ENCODE results near the gene UGT1A5.
"Not testable (repeated sequence)": the region's sequence is repeated elsewhere in the genome, so short reads cannot be mapped to it uniquely, and the experiment has no call there.

The UGT1A5 gene

DNA sequence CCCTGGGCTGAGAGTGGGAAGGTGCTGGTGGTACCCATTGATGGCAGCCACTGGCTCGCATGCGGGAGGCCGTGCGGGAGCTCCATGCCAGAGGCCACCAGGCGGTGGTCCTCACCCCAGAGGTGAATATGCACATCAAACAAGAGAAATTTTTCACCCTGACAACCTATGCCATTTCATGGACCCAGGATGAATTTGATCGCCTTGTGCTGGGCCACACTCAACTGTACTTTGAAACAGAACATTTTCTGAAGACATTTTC is 34.5 kb downstream of the UGT1A5 start:
- no peak for DNase-seq

DNA sequence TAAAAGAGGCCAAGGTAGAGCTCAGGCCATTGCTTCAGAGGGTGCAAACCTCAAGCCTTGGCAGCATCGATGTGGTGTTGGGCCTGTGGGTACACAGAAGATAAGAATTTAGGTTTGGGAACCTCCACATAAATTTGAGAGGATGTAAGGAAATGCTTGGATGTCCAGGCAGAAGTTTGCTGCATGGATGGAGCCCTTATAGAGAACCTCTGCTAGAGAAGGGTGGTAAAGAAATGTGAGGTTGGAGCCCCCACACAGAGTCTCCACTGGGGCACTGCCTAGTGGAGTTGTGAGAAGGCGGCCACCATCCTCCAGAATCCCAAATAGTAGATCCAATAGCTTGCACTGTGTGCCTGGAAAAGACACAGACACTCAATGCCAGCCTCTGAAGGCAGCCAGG is 38.0 kb downstream of the UGT1A5 start:
- not testable (repeated sequence) for DNase-seq

DNA sequence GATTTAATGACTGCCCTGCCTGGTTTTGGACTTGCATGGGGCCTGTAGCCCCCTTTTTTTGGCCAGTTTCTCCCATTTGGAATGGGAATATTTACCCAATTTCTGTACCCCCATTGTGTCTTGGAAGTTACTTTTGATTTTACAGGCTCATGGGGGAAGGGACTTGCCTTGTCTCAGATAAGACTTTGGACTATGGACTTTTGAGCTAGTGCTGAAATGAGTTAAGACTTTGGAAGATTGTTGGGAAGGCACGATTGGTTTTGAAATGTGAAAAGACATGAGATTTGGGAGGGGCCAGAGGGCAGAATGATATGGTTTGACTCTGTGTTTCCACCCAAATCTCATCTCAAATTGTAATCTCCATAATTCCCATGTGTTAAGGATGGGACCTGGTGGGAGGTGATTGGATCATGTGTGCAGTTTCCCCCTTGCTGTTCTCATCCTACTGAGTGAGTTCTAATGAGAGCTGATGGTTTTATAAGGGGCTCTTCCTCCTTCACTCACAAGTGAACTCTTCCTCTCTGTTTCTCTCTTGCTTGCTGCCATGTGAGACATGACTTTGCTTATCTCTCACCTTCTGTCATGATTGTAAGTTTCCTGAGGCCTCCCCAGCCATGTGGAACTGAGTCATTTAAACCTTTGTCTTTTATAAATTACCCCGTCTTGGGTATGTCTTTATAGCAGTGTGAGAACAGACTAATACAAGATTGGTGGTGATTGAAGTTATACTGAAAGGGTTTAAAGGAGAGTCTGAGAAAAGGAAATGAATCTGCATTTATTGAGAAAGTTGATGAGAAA is 38.7 kb downstream of the UGT1A5 start:
- DNase-seq = not testable (repeated sequence)

- DNase-seq = no peak
Observed at GRCh38 chr2:233754872-233755611, 42.3 kb downstream of the UGT1A5 start.

DNA sequence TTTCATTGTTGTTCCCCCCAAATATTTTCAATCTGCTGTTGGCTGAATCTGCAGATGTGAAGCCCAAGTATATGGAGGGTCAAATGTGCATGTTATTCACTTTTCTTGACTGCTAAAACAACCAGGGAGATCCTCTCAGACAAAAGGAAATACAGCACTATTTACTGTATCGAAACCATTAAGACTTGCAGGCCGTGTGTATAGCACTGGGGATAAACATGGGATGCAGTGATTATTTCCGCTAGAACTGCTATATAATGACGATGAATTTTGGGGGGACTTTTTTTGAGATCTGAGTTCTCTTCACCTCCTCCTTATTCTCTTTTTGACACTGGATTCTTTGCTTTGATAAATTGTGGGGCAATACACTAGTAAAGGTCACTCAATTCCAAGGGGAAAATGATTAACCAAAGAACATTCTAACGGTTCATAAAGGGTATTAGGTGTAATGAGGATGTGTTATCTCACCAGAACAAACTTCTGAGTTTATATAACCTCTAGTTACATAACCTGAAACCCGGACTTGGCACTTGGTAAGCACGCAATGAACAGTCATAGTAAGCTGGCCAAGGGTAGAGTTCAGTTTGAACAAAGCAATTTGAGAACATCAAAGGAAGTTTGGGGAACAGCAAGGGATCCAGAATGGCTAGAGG is 43.8 kb downstream of the UGT1A5 start:
- DNase-seq = no peak

DNA sequence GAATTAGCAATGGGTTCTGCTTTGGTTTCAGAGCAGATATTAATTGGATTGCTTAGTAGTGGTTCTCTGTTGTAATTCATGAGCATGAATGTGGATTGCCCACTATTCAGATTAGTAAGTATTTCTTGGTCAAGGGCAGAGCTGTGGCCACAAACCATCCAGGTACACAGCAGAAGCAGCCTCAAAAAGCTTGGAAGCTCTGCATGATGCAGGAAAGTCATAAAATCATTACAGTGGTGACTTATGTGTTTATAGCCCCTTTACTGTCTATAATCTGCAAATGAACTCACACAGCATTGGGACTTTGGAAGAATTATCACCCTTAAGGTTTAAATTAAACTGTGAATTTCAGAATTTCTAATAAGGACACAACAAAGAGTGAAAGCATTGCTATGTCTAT is 45.4 kb downstream of the UGT1A5 start:
- DNase-seq = no peak

DNA sequence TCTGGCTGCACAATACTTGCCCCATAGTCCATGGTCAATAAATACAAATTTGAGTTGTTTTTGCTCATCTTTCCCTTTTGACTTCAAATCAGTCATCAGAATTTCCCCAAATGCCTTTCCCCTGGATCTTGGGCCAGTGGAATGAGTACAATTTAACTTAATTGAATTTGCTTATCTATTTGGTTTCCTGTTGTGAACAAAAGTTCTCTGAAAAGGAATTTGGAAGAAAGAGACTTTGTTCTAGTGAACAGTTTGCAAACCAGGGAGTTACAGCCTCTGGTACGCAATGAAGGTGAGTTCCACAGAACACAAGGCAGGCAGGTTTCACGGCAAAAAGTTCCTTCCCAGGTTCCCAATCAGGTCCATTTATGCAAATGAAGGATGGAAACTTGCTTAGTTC is 46.1 kb downstream of the UGT1A5 start:
- no peak for DNase-seq

GRCh38 chr2:233760043-233760442 is 47.3 kb downstream of the UGT1A5 start, which contains the start of gene UGT1A1:
TSS of gene UGT1A1 (plus strand) at chr2:233760270. CDS start at chr2:233760288, 18 bp downstream.
- DNase-seq = no peak

DNA sequence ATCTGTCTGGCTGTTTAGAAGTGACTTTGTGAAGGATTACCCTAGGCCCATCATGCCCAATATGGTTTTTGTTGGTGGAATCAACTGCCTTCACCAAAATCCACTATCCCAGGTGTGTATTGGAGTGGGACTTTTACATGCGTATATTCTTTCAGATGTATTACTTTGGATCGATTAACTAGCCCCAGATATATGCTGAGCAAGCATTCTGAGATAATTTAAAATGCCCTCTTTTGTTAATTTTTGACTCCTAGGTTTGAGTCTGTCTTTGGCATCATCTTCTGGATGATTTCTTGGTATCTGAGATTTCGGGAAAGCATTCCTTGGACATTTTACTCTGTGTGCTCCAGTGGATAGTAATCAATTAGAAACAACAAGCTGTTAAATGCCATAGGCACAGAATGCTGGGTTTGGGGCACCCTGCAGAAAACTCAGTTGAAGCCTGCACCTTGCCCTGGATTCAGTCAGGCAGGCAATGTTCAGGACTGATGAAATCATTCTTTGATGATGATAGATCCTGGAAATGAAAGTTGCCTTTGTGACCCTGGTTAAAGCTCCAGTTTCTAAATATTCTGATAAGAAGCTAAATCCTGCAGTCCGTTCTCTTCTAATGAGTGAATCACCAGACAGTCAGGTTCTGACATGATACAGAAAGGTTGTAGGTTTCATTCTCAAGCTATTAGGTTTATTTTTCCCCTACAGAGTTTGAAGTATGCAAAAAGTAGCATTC is 48.5 kb downstream of the UGT1A5 start:
- no peak for DNase-seq

GRCh38 chr2:233764264-233764663 is 51.6 kb downstream of the UGT1A5 start:
- DNase-seq = peak; percentile 59

GRCh38 chr2:233764761-233765160 is 52.1 kb downstream of the UGT1A5 start:
- DNase-seq = no peak

DNA sequence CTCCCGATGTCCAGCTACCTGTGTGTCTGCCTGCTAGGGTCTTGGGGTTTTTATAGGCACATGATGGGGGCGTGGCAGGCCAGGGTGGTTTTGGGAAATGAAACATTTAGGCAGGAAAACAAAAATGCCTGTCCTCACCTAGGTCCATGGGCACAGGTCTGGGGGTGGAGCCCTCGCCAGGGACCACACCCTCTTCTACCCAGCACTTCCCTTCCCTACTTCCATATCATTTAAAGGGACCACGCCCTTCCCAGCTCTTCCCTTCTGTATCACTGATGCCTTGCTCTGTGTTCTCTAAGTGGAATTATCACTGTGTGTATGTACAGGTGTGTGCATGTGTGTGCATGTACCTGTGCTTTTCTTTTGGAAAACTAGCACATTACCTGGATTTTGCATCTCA is 53.7 kb downstream of the UGT1A5 start:
- no peak for DNase-seq

- DNase-seq = no peak
Observed at GRCh38 chr2:233768076-233768475, 55.4 kb downstream of the UGT1A5 start.

GRCh38 chr2:233769260-233769659 is 56.6 kb downstream of the UGT1A5 start:
- no peak for DNase-seq

DNA sequence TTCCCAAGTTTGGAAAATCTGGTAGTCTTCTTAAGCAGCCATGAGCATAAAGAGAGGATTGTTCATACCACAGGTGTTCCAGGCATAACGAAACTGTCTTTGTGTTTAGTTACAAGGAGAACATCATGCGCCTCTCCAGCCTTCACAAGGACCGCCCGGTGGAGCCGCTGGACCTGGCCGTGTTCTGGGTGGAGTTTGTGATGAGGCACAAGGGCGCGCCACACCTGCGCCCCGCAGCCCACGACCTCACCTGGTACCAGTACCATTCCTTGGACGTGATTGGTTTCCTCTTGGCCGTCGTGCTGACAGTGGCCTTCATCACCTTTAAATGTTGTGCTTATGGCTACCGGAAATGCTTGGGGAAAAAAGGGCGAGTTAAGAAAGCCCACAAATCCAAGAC is 59.4 kb downstream of the UGT1A5 start:
- no peak for DNase-seq

DNA sequence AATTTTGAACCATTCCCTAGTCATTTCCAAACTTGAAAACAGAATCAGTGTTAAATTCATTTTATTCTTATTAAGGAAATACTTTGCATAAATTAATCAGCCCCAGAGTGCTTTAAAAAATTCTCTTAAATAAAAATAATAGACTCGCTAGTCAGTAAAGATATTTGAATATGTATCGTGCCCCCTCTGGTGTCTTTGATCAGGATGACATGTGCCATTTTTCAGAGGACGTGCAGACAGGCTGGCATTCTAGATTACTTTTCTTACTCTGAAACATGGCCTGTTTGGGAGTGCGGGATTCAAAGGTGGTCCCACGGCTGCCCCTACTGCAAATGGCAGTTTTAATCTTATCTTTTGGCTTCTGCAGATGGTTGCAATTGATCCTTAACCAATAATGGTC is 59.9 kb downstream of the UGT1A5 start:
- DNase-seq = no peak

DNA sequence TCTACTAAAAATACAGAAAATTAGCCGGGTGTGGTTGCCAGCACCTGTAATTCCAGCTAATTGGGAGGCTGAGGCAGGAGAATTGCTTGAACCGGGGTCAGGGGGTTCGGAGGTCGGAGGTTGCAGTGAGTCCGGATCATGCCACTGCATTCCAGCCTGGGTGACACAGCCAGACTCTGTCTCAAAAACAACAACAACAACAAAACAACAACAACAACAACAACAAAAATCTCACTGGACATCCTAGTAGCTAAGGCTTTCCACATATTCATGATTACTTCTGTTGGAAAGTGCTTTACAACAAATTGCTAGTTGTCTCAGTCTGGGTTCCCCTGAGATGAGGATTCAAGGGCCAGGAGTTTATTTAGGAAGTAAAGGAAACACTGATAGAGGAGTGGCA is 61.1 kb downstream of the UGT1A5 start:
- DNase-seq = no peak

DNA sequence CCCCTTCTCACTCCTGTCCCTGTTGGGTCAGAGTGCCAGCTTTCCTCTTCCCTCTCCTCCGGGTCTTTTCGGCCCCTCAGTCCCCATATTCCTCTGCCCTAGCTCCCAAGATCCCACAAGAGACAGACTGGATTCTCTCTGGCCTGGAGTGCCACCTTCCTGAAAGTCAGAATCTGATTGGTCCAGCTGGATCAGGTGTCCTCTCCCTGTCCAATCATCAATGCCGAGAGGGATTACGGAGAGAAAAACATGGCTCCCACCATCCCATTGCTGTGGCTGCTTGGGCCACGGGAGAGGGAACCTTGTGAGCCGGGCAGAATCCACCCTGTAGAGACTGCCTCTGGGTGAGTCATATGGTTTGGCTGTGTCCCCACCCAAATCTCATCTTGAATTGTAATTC is 62.7 kb downstream of the UGT1A5 start:
- no peak for DNase-seq

GRCh38 chr2:233778030-233778429 is 65.3 kb downstream of the UGT1A5 start, which contains the start of gene MROH2A:
TSS of gene MROH2A (plus strand) at chr2:233778330. CDS start at chr2:233779359, 1,029 bp downstream.
- DNase-seq = no peak

GRCh38 chr2:233779722-233780121 is 67.0 kb downstream of the UGT1A5 start:
- DNase-seq = no peak

- no peak for DNase-seq
Observed at GRCh38 chr2:233780771-233781170, 68.1 kb downstream of the UGT1A5 start.

GRCh38 chr2:233789554-233789953 is 76.8 kb downstream of the UGT1A5 start:
- no peak for DNase-seq

Measured in HCEC 1CT (cell line).